ENCODE data around the gene PERM1. TPM values are rescaled to one million over a fixed set of nuclear protein-coding genes. Genes with fewer than 3 reads are reported as not detected.

The PERM1 gene
- total and polyA plus RNA-seq, 9 of the 15 experiments (the other 6 are each of a cell fraction or from before 2014, with no cell fraction given) = not detected

DNA sequence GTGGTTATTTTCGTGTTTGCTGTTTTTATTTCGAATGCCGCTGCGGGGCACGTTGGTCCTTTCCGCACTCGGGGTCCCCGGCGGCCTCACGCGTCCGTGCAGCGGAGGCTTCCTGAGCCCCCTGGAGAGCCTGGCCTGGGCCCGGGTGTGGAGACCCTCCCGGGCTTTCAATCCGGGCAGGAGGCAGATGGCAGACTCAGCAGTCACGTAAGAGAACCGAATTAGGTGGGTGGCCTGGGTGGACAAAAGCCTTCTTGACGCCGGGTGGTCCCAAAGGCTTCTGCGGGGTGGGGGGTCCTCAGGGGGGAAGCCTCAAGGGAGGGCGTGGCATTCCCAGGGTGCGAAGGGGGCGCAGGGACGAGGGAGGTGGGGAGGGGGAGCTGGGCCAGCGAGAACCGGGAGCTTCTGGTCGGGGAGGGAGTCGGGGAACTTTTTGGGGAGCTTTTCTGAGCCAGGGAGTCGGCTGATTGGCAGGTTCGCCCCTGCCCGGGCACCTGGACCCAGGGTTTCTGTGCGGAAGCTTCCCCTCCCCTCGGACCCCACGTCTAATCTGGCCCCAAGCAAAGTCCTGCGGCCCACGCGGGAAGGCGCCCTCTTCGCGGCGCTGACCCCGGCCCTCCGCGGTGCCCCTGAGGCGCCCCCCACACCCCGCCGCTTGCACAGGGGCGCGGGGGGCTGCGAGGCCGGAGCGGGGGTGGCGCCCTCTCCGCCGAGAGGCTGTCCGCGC lies 19.3 kb upstream of the PERM1 start (continued):
- TF ChIP-seq, protein P1, sequence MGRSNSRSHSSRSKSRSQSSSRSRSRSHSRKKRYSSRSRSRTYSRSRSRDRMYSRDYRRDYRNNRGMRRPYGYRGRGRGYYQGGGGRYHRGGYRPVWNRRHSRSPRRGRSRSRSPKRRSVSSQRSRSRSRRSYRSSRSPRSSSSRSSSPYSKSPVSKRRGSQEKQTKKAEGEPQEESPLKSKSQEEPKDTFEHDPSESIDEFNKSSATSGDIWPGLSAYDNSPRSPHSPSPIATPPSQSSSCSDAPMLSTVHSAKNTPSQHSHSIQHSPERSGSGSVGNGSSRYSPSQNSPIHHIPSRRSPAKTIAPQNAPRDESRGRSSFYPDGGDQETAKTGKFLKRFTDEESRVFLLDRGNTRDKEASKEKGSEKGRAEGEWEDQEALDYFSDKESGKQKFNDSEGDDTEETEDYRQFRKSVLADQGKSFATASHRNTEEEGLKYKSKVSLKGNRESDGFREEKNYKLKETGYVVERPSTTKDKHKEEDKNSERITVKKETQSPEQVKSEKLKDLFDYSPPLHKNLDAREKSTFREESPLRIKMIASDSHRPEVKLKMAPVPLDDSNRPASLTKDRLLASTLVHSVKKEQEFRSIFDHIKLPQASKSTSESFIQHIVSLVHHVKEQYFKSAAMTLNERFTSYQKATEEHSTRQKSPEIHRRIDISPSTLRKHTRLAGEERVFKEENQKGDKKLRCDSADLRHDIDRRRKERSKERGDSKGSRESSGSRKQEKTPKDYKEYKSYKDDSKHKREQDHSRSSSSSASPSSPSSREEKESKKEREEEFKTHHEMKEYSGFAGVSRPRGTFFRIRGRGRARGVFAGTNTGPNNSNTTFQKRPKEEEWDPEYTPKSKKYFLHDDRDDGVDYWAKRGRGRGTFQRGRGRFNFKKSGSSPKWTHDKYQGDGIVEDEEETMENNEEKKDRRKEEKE (IDR thresholded peaks at IDR 0.05; ENCODE audit: borderline replicate concordance in 1 of 2, control insufficient read depth in 1 of 2, low read depth in 2 of 2, low read length in 1 of 2) = 0 out of 4 replicates have a peak, but pooled peaks of 1 of the 2 experiments have one; percentile 10
- TF ChIP-seq, protein P2, sequence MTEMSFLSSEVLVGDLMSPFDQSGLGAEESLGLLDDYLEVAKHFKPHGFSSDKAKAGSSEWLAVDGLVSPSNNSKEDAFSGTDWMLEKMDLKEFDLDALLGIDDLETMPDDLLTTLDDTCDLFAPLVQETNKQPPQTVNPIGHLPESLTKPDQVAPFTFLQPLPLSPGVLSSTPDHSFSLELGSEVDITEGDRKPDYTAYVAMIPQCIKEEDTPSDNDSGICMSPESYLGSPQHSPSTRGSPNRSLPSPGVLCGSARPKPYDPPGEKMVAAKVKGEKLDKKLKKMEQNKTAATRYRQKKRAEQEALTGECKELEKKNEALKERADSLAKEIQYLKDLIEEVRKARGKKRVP (CRISPR knock-in tag; IDR thresholded peaks at IDR 0.05) = no peak
- TF ChIP-seq SMAD3 (CRISPR knock-in tag; conservative IDR thresholded peaks at IDR 0.05) (no peak), CBFA2T3 (IDR thresholded peaks at IDR 0.05) (no peak), NR4A1 (CRISPR knock-in tag; IDR thresholded peaks at IDR 0.05) (no peak), NR4A1 (tag; IDR thresholded peaks at IDR 0.05) (0 out of 2 replicates have a peak, but pooled peaks have one; percentile 19), C11orf30 (IDR thresholded peaks at IDR 0.05; ENCODE audit: low read depth) (no peak), CEBPG (CRISPR knock-in tag; IDR thresholded peaks at IDR 0.05) (no peak; the same call in 1 of the 2 replicates), CEBPG (tag; conservative IDR thresholded peaks at IDR 0.05 in 1 of 2, IDR thresholded peaks at IDR 0.05 in 1 of 2) (peak; percentile 18 to 34; a peak in 1 of 4 replicates), NR3C1 (CRISPR knock-in tag; IDR thresholded peaks at IDR 0.05) (peak; percentile 5; the same call in 1 of the 2 replicates), ZBTB7A (IDR thresholded peaks at IDR 0.05; ENCODE audit: borderline replicate concordance, control insufficient read depth, low read depth, low read length) (peak; percentile 86), PRMT5 (CRISPR knock-in tag; IDR thresholded peaks at IDR 0.05) (0 out of 2 replicates have a peak, but pooled peaks have one; percentile 44), SAFB (IDR thresholded peaks at IDR 0.05; ENCODE audit: borderline replicate concordance, low read depth, low read length) (peak; percentile 70)
- TF ChIP-seq, protein P3, sequence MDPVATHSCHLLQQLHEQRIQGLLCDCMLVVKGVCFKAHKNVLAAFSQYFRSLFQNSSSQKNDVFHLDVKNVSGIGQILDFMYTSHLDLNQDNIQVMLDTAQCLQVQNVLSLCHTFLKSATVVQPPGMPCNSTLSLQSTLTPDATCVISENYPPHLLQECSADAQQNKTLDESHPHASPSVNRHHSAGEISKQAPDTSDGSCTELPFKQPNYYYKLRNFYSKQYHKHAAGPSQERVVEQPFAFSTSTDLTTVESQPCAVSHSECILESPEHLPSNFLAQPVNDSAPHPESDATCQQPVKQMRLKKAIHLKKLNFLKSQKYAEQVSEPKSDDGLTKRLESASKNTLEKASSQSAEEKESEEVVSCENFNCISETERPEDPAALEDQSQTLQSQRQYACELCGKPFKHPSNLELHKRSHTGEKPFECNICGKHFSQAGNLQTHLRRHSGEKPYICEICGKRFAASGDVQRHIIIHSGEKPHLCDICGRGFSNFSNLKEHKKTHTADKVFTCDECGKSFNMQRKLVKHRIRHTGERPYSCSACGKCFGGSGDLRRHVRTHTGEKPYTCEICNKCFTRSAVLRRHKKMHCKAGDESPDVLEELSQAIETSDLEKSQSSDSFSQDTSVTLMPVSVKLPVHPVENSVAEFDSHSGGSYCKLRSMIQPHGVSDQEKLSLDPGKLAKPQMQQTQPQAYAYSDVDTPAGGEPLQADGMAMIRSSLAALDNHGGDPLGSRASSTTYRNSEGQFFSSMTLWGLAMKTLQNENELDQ (CRISPR knock-in tag; IDR thresholded peaks at IDR 0.05; ENCODE audit: borderline replicate concordance) = peak; percentile 21; the same call in 1 of the 2 replicates
- TF ChIP-seq, protein P4, sequence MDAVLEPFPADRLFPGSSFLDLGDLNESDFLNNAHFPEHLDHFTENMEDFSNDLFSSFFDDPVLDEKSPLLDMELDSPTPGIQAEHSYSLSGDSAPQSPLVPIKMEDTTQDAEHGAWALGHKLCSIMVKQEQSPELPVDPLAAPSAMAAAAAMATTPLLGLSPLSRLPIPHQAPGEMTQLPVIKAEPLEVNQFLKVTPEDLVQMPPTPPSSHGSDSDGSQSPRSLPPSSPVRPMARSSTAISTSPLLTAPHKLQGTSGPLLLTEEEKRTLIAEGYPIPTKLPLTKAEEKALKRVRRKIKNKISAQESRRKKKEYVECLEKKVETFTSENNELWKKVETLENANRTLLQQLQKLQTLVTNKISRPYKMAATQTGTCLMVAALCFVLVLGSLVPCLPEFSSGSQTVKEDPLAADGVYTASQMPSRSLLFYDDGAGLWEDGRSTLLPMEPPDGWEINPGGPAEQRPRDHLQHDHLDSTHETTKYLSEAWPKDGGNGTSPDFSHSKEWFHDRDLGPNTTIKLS (IDR thresholded peaks at IDR 0.05; ENCODE audit: borderline replicate concordance, low read depth) = peak; percentile 12; the same call in 1 of the 2 replicates
- TF ChIP-seq, protein P5, sequence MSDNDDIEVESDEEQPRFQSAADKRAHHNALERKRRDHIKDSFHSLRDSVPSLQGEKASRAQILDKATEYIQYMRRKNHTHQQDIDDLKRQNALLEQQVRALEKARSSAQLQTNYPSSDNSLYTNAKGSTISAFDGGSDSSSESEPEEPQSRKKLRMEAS (CRISPR knock-in tag; IDR thresholded peaks at IDR 0.05) = peak; percentile 14; the same call in 1 of the 2 replicates
- TF ChIP-seq, protein P6, sequence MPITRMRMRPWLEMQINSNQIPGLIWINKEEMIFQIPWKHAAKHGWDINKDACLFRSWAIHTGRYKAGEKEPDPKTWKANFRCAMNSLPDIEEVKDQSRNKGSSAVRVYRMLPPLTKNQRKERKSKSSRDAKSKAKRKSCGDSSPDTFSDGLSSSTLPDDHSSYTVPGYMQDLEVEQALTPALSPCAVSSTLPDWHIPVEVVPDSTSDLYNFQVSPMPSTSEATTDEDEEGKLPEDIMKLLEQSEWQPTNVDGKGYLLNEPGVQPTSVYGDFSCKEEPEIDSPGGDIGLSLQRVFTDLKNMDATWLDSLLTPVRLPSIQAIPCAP (CRISPR knock-in tag; IDR thresholded peaks at IDR 0.05; ENCODE audit: borderline replicate concordance) = 0 out of 2 replicates have a peak, but pooled peaks have one; percentile 2

Measured in K562 (cell line).